Esophagus muscularis mucosa (tissue), 3 donors: ENCODE measurements around the gene ALDH3A2.

Source experiments
- EP300 ChIP-seq: sonication (generic); formaldehyde crosslinking; IDR thresholded peaks from one replicate; pipeline ENCODE4 v1.6.1; 2017; ENCODE audit warnings: antibody characterized with exemption
- TF ChIP-seq, protein P1 (sequence below), 3 experiments: fragments of 200-600 bp in 2 of 3; fragments of 450-650 bp in 1 of 3; sonication (generic) in 2 of 3; IDR thresholded peaks; one replicate each; pipeline ENCODE4 v1.5.1; 2017 to 2019; ENCODE audit warnings: antibody characterized with exemption in 3 of 3, mild to moderate bottlenecking in 2 of 3, moderate library complexity in 1 of 3

DNA sequence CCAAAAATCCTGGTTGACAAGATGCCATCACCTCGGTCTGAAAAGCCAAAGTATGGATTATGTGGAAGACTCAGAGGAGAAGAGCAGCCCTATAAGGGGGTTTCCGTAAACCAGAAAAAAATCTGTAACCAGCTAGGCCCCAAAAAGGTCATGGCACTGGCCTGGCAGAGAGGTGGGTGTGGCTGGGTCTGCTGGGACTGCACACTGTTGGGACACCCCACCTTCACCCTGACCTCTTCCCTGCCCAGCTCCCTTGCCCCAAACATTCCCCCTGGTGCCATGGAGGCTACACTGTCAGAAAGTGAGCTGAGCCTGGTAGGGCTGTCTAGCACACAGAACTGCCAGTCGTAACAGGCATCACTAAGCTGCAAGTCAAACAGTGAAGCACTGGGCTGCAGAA lies 61.3 kb downstream of the ALDH3A2 start:
- TF ChIP-seq EP300: no peak
- TF ChIP-seq, protein P1, sequence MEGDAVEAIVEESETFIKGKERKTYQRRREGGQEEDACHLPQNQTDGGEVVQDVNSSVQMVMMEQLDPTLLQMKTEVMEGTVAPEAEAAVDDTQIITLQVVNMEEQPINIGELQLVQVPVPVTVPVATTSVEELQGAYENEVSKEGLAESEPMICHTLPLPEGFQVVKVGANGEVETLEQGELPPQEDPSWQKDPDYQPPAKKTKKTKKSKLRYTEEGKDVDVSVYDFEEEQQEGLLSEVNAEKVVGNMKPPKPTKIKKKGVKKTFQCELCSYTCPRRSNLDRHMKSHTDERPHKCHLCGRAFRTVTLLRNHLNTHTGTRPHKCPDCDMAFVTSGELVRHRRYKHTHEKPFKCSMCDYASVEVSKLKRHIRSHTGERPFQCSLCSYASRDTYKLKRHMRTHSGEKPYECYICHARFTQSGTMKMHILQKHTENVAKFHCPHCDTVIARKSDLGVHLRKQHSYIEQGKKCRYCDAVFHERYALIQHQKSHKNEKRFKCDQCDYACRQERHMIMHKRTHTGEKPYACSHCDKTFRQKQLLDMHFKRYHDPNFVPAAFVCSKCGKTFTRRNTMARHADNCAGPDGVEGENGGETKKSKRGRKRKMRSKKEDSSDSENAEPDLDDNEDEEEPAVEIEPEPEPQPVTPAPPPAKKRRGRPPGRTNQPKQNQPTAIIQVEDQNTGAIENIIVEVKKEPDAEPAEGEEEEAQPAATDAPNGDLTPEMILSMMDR (IDR thresholded peaks at IDR 0.05): no peak
